ENCODE measurements around the gene PLPP3.

Gene PLPP3

GRCh38 chr1:56515898-56516538 is 63.3 kb downstream of the PLPP3 start:
- TF ChIP-seq, protein P1, sequence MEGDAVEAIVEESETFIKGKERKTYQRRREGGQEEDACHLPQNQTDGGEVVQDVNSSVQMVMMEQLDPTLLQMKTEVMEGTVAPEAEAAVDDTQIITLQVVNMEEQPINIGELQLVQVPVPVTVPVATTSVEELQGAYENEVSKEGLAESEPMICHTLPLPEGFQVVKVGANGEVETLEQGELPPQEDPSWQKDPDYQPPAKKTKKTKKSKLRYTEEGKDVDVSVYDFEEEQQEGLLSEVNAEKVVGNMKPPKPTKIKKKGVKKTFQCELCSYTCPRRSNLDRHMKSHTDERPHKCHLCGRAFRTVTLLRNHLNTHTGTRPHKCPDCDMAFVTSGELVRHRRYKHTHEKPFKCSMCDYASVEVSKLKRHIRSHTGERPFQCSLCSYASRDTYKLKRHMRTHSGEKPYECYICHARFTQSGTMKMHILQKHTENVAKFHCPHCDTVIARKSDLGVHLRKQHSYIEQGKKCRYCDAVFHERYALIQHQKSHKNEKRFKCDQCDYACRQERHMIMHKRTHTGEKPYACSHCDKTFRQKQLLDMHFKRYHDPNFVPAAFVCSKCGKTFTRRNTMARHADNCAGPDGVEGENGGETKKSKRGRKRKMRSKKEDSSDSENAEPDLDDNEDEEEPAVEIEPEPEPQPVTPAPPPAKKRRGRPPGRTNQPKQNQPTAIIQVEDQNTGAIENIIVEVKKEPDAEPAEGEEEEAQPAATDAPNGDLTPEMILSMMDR (IDR thresholded peaks at IDR 0.05), result no peak

GRCh38 chr1:56512724-56513494 is 66.5 kb downstream of the PLPP3 start:
- TF ChIP-seq, protein P1 (IDR thresholded peaks at IDR 0.05), result no peak

GRCh38 chr1:56511766-56512165 is 67.6 kb downstream of the PLPP3 start:
- TF ChIP-seq, protein P1 (IDR thresholded peaks at IDR 0.05), result no peak

DNA sequence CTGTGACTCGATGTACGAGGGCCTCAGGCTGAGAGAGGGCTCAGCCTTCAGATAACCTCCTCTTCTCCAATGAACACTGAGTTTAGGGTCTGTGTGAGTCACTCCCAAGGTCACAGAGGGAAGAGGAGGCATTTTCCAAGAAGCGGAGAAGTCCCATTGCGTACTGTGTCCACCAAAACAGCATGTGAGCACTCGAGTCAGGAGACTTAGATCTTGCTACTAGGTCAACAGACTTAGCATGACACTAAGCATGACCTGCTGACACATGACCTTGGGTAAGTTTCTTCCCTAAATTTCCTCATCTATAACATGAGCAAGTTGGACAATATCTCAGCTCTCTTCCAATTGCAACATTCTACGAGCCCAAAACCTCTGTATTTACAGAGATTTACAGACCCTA is 68.0 kb downstream of the PLPP3 start:
- TF ChIP-seq, protein P1 (IDR thresholded peaks at IDR 0.05), result no peak

DNA sequence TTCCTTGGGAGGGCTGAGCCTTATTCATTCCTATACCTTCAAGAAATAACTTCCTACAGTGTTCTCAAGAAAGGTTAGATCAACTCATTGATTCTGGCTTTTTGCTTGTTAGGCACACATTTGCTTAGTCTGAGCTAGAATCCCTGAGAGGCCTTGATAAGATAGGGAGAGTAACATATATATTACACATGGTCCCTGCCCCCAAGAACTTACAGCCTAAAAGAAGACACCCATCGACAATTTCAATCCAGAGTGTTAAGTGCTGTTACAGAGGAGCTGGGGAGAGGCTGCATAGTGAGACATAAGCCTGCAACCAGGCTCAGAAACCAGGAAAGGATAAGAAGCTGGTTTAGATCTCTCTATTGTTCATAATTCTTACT is 68.7 kb downstream of the PLPP3 start:
- TF ChIP-seq, protein P1 (IDR thresholded peaks at IDR 0.05), result no peak

DNA sequence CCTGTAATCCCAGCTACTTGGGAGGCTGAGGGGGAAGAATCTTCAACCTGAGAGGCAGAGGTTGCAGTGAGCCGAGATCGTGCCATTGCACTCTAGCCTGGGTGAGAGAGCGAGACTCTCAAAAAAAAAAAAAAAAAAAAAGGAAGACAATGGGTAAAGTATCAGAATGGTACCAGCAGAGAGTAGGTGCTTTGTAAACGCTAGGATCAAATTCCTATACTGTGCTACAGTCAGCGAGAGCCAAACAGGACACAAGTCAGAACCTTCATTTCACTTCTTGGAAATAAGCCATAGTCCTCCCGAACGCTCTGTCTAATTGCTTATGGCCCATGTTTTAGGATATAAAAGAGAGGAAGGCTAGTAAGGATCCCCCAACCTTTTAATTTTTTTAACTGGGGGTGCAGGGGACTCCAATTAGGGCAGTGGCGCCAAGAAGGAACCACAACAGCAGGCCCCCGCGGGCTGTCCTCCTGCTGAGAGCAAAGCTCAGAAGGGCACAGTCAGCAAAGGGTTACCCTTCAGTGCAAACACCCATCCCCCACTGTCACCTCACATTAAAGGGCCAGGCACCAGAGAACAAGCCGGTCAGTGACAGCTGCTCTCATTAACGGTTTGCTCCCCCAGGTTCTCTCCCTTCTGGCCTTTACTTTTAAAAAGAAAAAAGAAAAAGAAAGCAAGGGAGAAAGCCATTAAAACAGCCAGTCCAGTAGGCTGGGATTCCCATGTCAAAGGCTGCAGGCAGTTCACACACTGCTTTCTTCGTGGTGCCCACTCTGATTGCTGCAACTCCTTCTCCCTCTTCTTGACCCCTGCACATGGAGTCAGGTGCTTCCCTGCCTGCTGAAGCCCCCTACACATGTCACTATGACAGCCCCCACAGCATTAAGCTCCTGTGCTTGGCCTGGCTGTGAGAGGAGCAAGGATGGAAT is 69.4 kb downstream of the PLPP3 start:
- TF ChIP-seq, protein P1 (IDR thresholded peaks at IDR 0.05), result no peak

GRCh38 chr1:56508523-56508983 is 70.8 kb downstream of the PLPP3 start:
- TF ChIP-seq, protein P1 (IDR thresholded peaks at IDR 0.05), result no peak

All from LNCAP (cell line).